Skeletal muscle tissue (tissue), 4 donors: ENCODE results near the gene MYLK4. TPM values are rescaled to one million over a fixed set of nuclear protein-coding genes. Genes with fewer than 3 reads are reported as not detected.

Source experiments
- H3K27ac ChIP-seq: one replicate; pipeline ENCODE4 v1.7.0; 2013; ENCODE audit warnings: mild to moderate bottlenecking, low read depth, low read length, inconsistent platforms
- H3K27me3 ChIP-seq, 3 donors: one replicate each; pipeline ENCODE4 v1.7.0; 2013; ENCODE audit warnings: low read length in 3 of 3; ENCODE audit not compliant: control insufficient read depth in 3 of 3, insufficient read depth in 3 of 3
- H3K36me3 ChIP-seq, 3 donors: one replicate each; pipeline ENCODE4 v1.7.0; 2013; ENCODE audit warnings: low read length in 3 of 3; ENCODE audit not compliant: control insufficient read depth in 3 of 3, insufficient read depth in 3 of 3
- H3K4me1 ChIP-seq, 3 donors: one replicate each; pipeline ENCODE4 v1.7.0; 2013; ENCODE audit warnings: low read length in 3 of 3, mild to moderate bottlenecking in 3 of 3; ENCODE audit not compliant: control insufficient read depth in 3 of 3, insufficient read depth in 3 of 3
- H3K4me3 ChIP-seq, 3 donors: one replicate each; pipeline ENCODE4 v1.7.0; 2013; ENCODE audit warnings: low read length in 3 of 3
- H3K9ac ChIP-seq, 3 donors: one replicate each; pipeline ENCODE4 v1.7.0; 2013; ENCODE audit warnings: low read length in 3 of 3, mild to moderate bottlenecking in 3 of 3, moderate library complexity in 2 of 3, low read depth in 1 of 3
- H3K9me3 ChIP-seq, 3 donors: one replicate each; pipeline ENCODE4 v1.7.0; 2013; ENCODE audit warnings: low read length in 3 of 3; ENCODE audit not compliant: control insufficient read depth in 3 of 3
- total RNA-seq: library from RNA; depleted of rRNA; stranded (reverse); fragments of >200 nt; gene quantifications from one replicate; pipeline ENCODE4 v1.2.3, GENCODE V29; 2014
- donor health status: Osteomylitis.

Gene MYLK4
- total RNA-seq, 1 donor from 2014 or later = 5.7 TPM

GRCh38 chr6:2752477-2753109 is 1.9 kb upstream of the MYLK4 start:
- no peaks in the 10 kb centered on the region for H3K27me3 ChIP-seq
- no peak overlapping the region for H3K4me3 ChIP-seq
- H3K36me3 ChIP-seq = no peaks in the 10 kb centered on the region
- H3K9ac ChIP-seq = no peak overlapping the region
- H3K4me1 ChIP-seq = peaks cover 3 to 19% (median 16%) of the 10 kb centered on the region in 3 donors
- no peaks in the 10 kb centered on the region for H3K9me3 ChIP-seq
- no peak overlapping the region for H3K27ac ChIP-seq

- Histone ChIP-seq H3K4me3 (no peak overlapping the region), H3K9ac (no peak overlapping the region), H3K9me3 (no peaks in the 10 kb centered on the region), H3K27ac (no peak overlapping the region), H3K4me1 (peaks cover 5 to 20% (median 15%) of the 10 kb centered on the region in 3 donors), H3K27me3 (no peaks in the 10 kb centered on the region), H3K36me3 (no peaks in the 10 kb centered on the region)
Measured at GRCh38 chr6:2751871-2752270, 1.1 kb upstream of the MYLK4 start.

GRCh38 chr6:2749969-2750600 is 637 bp downstream of the MYLK4 start:
- Histone ChIP-seq H3K9ac (peak overlapping the region in 1 of 3 donors; percentile 46), H3K27me3 (no peaks in the 10 kb centered on the region), H3K9me3 (no peaks in the 10 kb centered on the region), H3K36me3 (no peaks in the 10 kb centered on the region), H3K27ac (no peak overlapping the region), H3K4me3 (peak overlapping the region; percentile 30 to 61 (median 53)), H3K4me1 (peaks cover 5 to 26% (median 10%) of the 10 kb centered on the region in 3 donors)

- H3K9me3 ChIP-seq = no peaks in the 10 kb centered on the region
- H3K4me1 ChIP-seq = peaks cover 21 to 45% (median 29%) of the 10 kb centered on the region in 3 donors
- H3K36me3 ChIP-seq = no peaks in the 10 kb centered on the region
- H3K27ac ChIP-seq = no peak overlapping the region
- H3K9ac ChIP-seq = peak overlapping the region in 1 of 3 donors; percentile 4
- H3K4me3 ChIP-seq = peak overlapping the region in 2 of 3 donors; percentile 1 to 17
- H3K27me3 ChIP-seq = no peaks in the 10 kb centered on the region
Measured at GRCh38 chr6:2748183-2748582, 2.5 kb downstream of the MYLK4 start.

GRCh38 chr6:2746557-2747061 is 4.1 kb downstream of the MYLK4 start:
- no peak overlapping the region for H3K9ac ChIP-seq
- peaks cover 21 to 47% (median 30%) of the 10 kb centered on the region in 3 donors for H3K4me1 ChIP-seq
- H3K27me3 ChIP-seq = no peaks in the 10 kb centered on the region
- no peaks in the 10 kb centered on the region for H3K36me3 ChIP-seq
- no peak overlapping the region for H3K4me3 ChIP-seq
- H3K9me3 ChIP-seq = no peaks in the 10 kb centered on the region
- no peak overlapping the region for H3K27ac ChIP-seq

- Histone ChIP-seq H3K9ac (peak overlapping the region in 1 of 3 donors; percentile 55), H3K4me3 (peak overlapping the region in 1 of 3 donors; percentile 14), H3K9me3 (no peaks in the 10 kb centered on the region), H3K4me1 (peaks cover 26 to 53% (median 30%) of the 10 kb centered on the region in 3 donors), H3K36me3 (no peaks in the 10 kb centered on the region), H3K27me3 (no peaks in the 10 kb centered on the region), H3K27ac (no peak overlapping the region)
Measured at GRCh38 chr6:2745246-2745645, 5.5 kb downstream of the MYLK4 start.

GRCh38 chr6:2744778-2745177 is 5.9 kb downstream of the MYLK4 start:
- Histone ChIP-seq H3K36me3 (no peaks in the 10 kb centered on the region), H3K27me3 (no peaks in the 10 kb centered on the region), H3K9me3 (no peaks in the 10 kb centered on the region), H3K4me1 (peaks cover 30 to 56% (median 30%) of the 10 kb centered on the region in 3 donors), H3K4me3 (peak overlapping the region; percentile 8 to 61 (median 14)), H3K9ac (peak overlapping the region in 2 of 3 donors; percentile 32 to 55), H3K27ac (no peak overlapping the region)

GRCh38 chr6:2744209-2744771 is 6.4 kb downstream of the MYLK4 start:
- no peaks in the 10 kb centered on the region for H3K27me3 ChIP-seq
- peak overlapping the region in 2 of 3 donors; percentile 32 to 79 for H3K9ac ChIP-seq
- peaks cover 28 to 58% (median 35%) of the 10 kb centered on the region in 3 donors for H3K4me1 ChIP-seq
- peak overlapping the region; percentile 57 for H3K27ac ChIP-seq
- H3K4me3 ChIP-seq = peak overlapping the region in 2 of 3 donors; percentile 61 to 74
- no peaks in the 10 kb centered on the region for H3K36me3 ChIP-seq
- H3K9me3 ChIP-seq = no peaks in the 10 kb centered on the region

- H3K9ac ChIP-seq = peak overlapping the region in 2 of 3 donors; percentile 39 to 79
- no peaks in the 10 kb centered on the region for H3K36me3 ChIP-seq
- no peaks in the 10 kb centered on the region for H3K27me3 ChIP-seq
- no peaks in the 10 kb centered on the region for H3K9me3 ChIP-seq
- peak overlapping the region; percentile 57 for H3K27ac ChIP-seq
- H3K4me1 ChIP-seq = peaks cover 28 to 61% (median 36%) of the 10 kb centered on the region in 3 donors
- H3K4me3 ChIP-seq = peak overlapping the region; percentile 40 to 74 (median 61)
Measured at GRCh38 chr6:2743280-2744208, 7.2 kb downstream of the MYLK4 start.
